Keratinocyte (primary cell): Measurements from ENCODE around the gene DEPP1. TPM values are rescaled to one million over a fixed set of nuclear protein-coding genes. Genes with fewer than 3 reads are reported as not detected.

Source experiments
- DNase-seq: peaks from one replicate; pipeline ENCODE4 v3.0.0-alpha.2; 2011; ENCODE audit warnings: low read depth, missing footprints, low spot score
- FAIRE-seq: peaks from 2 replicates; lab custom pipeline; 2011; peaks lifted over from hg19 to GRCh38; lab: Jason Lieb, UNC
- H2AFZ ChIP-seq: 2 replicates; pipeline ENCODE4 v1.6.0; 2012; ENCODE audit warnings: low read length, control low read depth, inconsistent platforms; ENCODE audit not compliant: control insufficient read depth
- H3K27ac ChIP-seq: 2 replicates; pipeline ENCODE4 v1.5.1; 2011; ENCODE audit warnings: low read length; ENCODE audit not compliant: control insufficient read depth, insufficient read depth
- H3K27me3 ChIP-seq: 3 replicates; pipeline ENCODE4 v1.6.0; 2011; ENCODE audit warnings: low read length; ENCODE audit not compliant: control insufficient read depth, insufficient read depth; ENCODE audit errors: extremely low read depth
- H3K36me3 ChIP-seq, 2 experiments: 2 replicates in 1 of 2; 3 replicates in 1 of 2; pipeline ENCODE4 v1.5.1; 2011; ENCODE audit warnings: low read length in 2 of 2, mild to moderate bottlenecking in 1 of 2; ENCODE audit not compliant: control insufficient read depth in 2 of 2, insufficient read depth in 2 of 2; ENCODE audit errors: extremely low read depth in 1 of 2
- H3K4me1 ChIP-seq: 3 replicates; pipeline ENCODE4 v1.5.1; 2011; ENCODE audit warnings: low read length; ENCODE audit not compliant: control insufficient read depth, insufficient read depth; ENCODE audit errors: extremely low read depth
- H3K4me2 ChIP-seq: 3 replicates; pipeline ENCODE4 v1.6.0; 2011; ENCODE audit warnings: low read depth, low read length; ENCODE audit not compliant: control insufficient read depth, insufficient read depth; ENCODE audit errors: extremely low read depth
- H3K4me3 ChIP-seq, 3 experiments: fragments of 200-600 bp in 1 of 3; sonication (generic) in 1 of 3; 2 replicates in 2 of 3; 3 replicates in 1 of 3; pipeline ENCODE4 v1.5.1; 2011 to 2016; ENCODE audit warnings: low read length in 3 of 3, mild to moderate bottlenecking in 3 of 3, control low read depth in 2 of 3, inconsistent platforms in 1 of 3, low read depth in 1 of 3, mixed read lengths in 1 of 3, mixed run types in 1 of 3, moderate library complexity in 1 of 3; ENCODE audit not compliant: control insufficient read depth in 2 of 3, insufficient read depth in 2 of 3; ENCODE audit errors: extremely low read depth in 1 of 3
- H3K79me2 ChIP-seq: 2 replicates; pipeline ENCODE4 v1.6.0; 2012; ENCODE audit warnings: low read length; ENCODE audit not compliant: control insufficient read depth, insufficient read depth
- H3K9ac ChIP-seq: 3 replicates; pipeline ENCODE4 v1.6.0; 2011; ENCODE audit warnings: low read length; ENCODE audit not compliant: control insufficient read depth, insufficient read depth; ENCODE audit errors: extremely low read depth
- H3K9me1 ChIP-seq: 3 replicates; pipeline ENCODE4 v1.6.0; 2011; ENCODE audit warnings: low read length; ENCODE audit not compliant: control insufficient read depth, insufficient read depth; ENCODE audit errors: extremely low read depth
- H3K9me3 ChIP-seq: 2 replicates; pipeline ENCODE4 v1.5.1; 2012; ENCODE audit warnings: low read depth, low read length; ENCODE audit not compliant: control insufficient read depth
- H4K20me1 ChIP-seq: 3 replicates; pipeline ENCODE4 v1.6.0; 2011; ENCODE audit warnings: low read length; ENCODE audit not compliant: control insufficient read depth, insufficient read depth; ENCODE audit errors: extremely low read depth
- CTCF ChIP-seq, 3 experiments: IDR thresholded peaks in 1 of 3; conservative IDR thresholded peaks in 1 of 3; optimal IDR thresholded peaks in 1 of 3; 2 replicates in 2 of 3; 3 replicates in 1 of 3; pipeline versions ENCODE3 to v1.5.1; 2011; ENCODE audit warnings: low read length in 3 of 3, mild to moderate bottlenecking in 3 of 3, moderate library complexity in 2 of 3, control low read depth in 1 of 3, inconsistent platforms in 1 of 3; ENCODE audit not compliant: insufficient read depth in 2 of 3; ENCODE audit errors: extremely low read depth in 1 of 3
- EZH2 ChIP-seq: IDR thresholded peaks from one replicate; pipeline ENCODE4 v1.6.1; 2012; ENCODE audit warnings: inconsistent platforms, mild to moderate bottlenecking, low read length, moderate library complexity
- dilution Hi-C: fragments of 300-500 bp; cut with MboI; formaldehyde crosslinking; loops from one replicate; pipeline ENCODE4 v1.7.0; 2020; ENCODE audit warnings: low sequenced_read_pairs; ENCODE audit not compliant: extremely low pct_ligation_motif_present
- polyA plus RNA-seq, 5 experiments: library from polyadenylated mRNA; depleted of rRNA in 3 of 5; stranded (reverse) in 3 of 5; stranded (forward) in 1 of 5; unstranded in 1 of 5; fragments of >200 nt; gene quantifications; 1 replicate in 1 of 5; 2 replicates in 3 of 5; 3 replicates in 1 of 5; pipeline versions ENCODE4 v1.2.1 to v1.2.3, GENCODE V29; 2011 to 2012; ENCODE audit warnings: missing spikeins in 2 of 5, low read depth in 1 of 5, low replicate concordance in 1 of 5

DEPP1 gene
- polyA plus RNA-seq, 1 donor (not counting 4 experiments of a cell fraction or from before 2014, with no cell fraction given) = 1.2 TPM

DNA sequence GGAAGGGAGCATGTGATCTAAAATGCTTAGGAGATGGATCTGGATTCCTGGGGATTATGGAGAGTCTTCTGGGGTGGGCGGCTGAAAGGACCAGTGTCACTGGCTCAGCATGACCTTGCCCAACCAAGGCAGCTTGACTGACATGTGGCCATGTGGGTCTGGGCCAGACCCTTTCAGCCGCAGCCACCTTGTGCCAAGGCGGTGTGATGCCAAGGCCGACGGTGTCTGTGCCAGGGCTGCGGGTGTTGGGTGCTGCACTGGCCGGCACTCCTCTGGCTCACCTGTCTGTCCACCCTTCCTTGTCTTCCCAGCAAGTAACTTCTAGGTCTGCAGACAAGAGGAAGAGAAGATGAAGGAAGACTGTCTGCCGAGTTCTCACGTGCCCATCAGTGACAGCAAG is 8.8 kb downstream of the DEPP1 start:
- DNase-seq (no peak), FAIRE-seq (no peak)
- Histone ChIP-seq H3K4me1 (peaks cover 7% of the 10 kb centered on the region), H4K20me1 (no peaks in the 10 kb centered on the region), H3K9ac (no peak overlapping the region), H3K27me3 (no peaks in the 10 kb centered on the region), H3K9me3 (no peaks in the 10 kb centered on the region), H3K9me1 (no peaks in the 10 kb centered on the region), H3K4me3 (no peak overlapping the region), H3K4me2 (no peak overlapping the region), H3K36me3 (no peaks in the 10 kb centered on the region), H2AFZ (no peak overlapping the region), H3K27ac (no peak overlapping the region), H3K79me2 (no peaks in the 10 kb centered on the region)
- dilution Hi-C loops = no loop called here
- TF ChIP-seq CTCF (optimal IDR thresholded peaks at IDR 0.05 in 1 of 3, IDR thresholded peaks at IDR 0.05 in 1 of 3, conservative IDR thresholded peaks at IDR 0.05 in 1 of 3; ENCODE audit: extremely low read depth in 1 of 3, insufficient read depth in 2 of 3, low read length in 3 of 3) (no peak), EZH2 (no peak)

GRCh38 chr10:44968500-44969400 is 9.9 kb downstream of the DEPP1 start:
- no peak for DNase-seq
- dilution Hi-C loops = no loop called here
- no peak for TF ChIP-seq CTCF (optimal IDR thresholded peaks at IDR 0.05 in 1 of 3, IDR thresholded peaks at IDR 0.05 in 1 of 3, conservative IDR thresholded peaks at IDR 0.05 in 1 of 3; ENCODE audit: extremely low read depth in 1 of 3, insufficient read depth in 2 of 3, low read length in 3 of 3)
- no peak for TF ChIP-seq EZH2
- no peak overlapping the region for H3K4me2 ChIP-seq
- H3K9me1 ChIP-seq = no peaks in the 10 kb centered on the region
- no peaks in the 10 kb centered on the region for H3K9me3 ChIP-seq
- no peaks in the 10 kb centered on the region for H3K4me1 ChIP-seq
- no peak overlapping the region for H2AFZ ChIP-seq
- no peaks in the 10 kb centered on the region for H3K79me2 ChIP-seq
- H4K20me1 ChIP-seq = no peaks in the 10 kb centered on the region
- no peak for FAIRE-seq
- H3K9ac ChIP-seq = no peak overlapping the region
- H3K27me3 ChIP-seq = no peaks in the 10 kb centered on the region
- no peak overlapping the region for H3K27ac ChIP-seq
- H3K36me3 ChIP-seq = no peaks in the 10 kb centered on the region
- no peak overlapping the region for H3K4me3 ChIP-seq
